Activated CD4-positive, alpha-beta T cell treated with anti-CD3 and anti-CD28 coated beads, Interleukin-2, amount 50 U/mL, for 16 hours (primary cell): ENCODE data around the gene CACNA1H.
"Not testable (repeated sequence)": the region's sequence is repeated elsewhere in the genome, so short reads cannot be mapped to it uniquely, and the experiment has no call there.

ENCODE experiments used
- DNase-seq: peaks from one replicate; pipeline ENCODE4 v3.0.0-alpha.2; 2020

The CACNA1H gene

DNA sequence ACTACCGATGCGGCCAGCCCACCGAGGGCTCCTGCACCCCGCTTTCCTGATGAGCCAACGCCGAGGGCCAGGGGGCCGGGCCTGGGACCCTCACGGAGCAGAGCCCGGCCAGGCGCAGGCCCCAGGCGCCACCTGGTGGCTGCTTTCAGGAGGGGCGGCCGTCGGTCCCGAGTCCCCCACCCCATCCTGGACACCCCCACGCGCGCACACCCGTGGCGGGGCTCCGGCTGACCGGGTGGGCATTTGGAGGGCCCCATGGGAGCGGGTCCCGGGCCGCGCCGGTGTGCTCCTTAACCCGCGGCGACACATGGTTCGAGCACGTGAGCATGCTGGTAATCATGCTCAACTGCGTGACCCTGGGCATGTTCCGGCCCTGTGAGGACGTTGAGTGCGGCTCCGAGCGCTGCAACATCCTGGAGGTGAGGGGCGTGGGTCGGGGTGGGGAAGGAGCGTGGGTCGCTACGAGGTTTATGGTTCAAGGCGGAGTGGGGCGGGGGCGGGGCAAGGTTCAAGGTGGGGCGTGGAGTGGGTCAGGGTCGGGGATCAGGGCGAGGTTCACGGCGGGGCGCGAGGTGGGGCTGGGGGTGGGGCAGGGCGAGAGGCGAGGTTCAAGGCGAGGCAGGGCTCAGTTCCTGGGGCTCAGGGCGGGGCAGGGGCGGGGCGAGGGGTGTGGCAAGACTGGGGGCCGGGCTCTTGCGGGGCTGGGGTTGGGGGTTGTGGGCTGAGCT, 41.9 kb downstream of the CACNA1H start:
- DNase-seq = no peak

DNA sequence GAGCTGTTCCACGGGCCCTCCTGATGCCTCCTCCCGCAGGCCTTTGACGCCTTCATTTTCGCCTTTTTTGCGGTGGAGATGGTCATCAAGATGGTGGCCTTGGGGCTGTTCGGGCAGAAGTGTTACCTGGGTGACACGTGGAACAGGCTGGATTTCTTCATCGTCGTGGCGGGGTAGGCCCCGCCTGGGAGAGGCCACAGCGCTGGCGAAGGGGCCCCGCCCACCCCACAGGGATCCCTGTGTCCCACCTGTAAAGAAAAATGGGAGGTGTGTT, 42.4 kb downstream of the CACNA1H start:
- no peak for DNase-seq

DNA sequence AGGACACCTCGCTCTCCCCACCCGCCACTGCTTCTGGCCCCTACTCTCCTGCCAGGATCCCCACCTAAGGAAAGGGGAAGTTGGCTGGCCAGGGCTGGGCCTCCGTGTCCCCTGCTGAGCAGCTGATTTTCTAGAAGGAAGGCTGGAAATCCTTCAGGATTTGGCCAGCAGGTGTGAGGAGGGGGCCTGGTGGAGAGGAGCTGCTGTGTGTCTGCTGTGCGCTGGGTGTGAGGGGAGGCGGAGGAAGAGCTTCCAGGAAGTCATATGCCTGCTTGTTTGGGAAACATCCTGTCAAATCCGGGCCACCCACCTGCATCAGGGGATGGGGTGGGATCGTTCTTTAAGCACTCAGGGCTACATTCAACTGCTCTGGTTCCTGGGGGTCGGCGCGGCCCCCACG, 43.6 kb downstream of the CACNA1H start:
- DNase-seq = no peak

DNA sequence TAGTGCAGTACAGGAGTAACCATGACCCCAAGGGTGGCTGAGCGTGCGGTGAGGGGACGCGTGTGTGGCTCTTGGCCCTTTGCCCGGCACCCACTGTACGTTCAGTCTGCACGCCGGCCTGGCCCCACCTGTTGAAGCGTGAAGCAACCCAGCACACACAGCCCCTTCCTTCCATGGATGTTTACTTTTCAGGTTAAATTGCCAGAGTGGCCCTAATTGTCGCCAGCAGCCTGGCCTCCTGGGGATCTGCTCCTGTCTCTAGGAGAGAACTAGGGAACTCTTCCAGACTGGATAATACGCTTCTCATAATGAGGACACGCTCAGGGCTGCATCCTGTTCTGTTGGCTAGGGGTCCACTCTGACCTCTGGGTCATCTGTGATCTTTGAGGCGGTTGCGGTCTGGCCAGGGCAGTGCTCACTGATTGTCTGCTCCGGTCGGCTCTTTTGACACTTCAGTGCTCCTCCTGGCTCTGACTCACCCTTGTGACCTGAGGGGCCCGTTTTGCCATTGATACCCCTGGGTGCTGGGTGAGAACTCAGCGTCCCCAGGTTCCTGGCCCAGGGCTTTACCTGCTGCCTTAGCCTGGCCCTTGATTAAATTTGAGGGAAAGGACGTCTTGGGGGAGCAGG, 44.4 kb downstream of the CACNA1H start:
- no peak for DNase-seq

DNA sequence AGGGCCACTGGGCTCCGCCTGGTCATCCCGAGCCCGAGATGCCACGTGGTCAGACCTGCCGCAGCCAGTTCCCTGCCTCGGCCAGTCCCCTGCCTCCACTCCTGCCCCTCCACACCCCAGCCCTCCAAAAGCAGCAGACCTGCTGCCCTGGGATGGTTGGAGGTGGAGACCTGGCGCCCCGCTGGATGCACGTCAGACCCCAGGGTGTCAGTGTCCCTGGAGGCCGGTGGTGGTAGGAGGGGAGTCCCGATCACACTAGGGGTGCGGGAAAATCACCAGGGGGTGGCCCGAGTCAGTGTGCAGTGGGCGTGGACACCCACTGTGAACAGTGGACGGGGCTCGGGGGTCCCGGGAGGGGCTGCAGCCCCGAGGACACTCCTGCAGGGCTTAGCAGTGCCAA, 45.3 kb downstream of the CACNA1H start:
- DNase-seq = no peak

DNA sequence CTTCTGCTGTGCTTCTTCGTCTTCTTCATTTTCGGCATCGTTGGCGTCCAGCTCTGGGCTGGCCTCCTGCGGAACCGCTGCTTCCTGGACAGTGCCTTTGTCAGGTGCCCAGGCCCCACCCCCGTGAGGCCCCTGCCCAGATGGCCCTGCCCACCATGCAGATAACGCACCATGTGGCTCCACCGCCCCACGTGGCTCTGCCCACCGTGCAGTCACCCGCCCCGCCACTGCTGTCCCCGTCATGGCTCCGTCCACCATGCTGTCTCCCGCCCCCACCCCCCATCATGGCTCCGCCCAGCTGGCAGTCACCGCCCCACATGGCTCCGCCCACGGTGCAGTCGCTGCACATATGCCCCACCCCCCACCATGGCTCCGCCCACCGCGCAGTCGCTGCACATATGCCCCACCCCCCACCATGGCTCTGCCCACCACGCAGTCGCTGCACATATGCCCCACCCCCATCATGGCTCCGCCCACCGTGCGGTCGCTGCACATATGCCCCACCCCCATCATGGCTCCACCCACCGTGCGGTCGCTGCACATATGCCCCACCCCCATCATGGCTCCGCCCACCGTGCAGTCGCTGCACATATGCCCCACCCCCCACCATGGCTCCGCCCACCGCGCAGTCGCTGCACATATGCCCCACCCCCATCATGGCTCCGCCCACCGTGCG, 45.9 kb downstream of the CACNA1H start:
- DNase-seq = not testable (repeated sequence)

DNA sequence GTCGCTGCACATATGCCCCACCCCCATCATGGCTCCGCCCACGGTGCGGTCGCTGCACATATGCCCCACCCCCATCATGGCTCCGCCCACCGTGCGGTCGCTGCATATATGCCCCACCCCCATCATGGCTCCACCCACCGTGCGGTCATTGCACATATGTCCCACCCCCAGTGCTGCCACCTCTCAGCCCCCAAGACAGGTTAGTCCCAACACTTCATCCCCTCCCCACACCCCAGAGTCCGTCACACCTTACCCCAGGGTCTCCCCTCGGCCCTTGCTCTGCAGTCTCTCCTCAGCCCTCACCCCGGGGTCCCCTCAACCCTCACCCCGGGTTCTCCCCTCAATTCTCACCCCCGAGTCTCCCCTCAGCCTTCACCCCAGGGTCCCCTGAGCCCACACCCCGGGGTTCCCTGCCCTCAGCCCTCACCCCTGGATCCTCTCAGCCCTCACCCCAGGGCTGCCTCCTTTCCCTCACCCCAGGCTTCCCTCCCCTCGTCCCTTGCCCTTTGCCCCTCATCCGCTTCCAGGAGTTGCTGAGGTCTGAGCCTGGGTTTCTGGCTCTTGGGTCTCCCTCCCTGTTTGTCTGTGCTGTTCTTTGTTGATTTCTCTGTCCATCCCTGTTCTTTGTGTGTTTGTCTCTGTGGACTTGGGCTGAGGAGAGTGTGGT, 46.6 kb downstream of the CACNA1H start:
- DNase-seq = no peak

DNA sequence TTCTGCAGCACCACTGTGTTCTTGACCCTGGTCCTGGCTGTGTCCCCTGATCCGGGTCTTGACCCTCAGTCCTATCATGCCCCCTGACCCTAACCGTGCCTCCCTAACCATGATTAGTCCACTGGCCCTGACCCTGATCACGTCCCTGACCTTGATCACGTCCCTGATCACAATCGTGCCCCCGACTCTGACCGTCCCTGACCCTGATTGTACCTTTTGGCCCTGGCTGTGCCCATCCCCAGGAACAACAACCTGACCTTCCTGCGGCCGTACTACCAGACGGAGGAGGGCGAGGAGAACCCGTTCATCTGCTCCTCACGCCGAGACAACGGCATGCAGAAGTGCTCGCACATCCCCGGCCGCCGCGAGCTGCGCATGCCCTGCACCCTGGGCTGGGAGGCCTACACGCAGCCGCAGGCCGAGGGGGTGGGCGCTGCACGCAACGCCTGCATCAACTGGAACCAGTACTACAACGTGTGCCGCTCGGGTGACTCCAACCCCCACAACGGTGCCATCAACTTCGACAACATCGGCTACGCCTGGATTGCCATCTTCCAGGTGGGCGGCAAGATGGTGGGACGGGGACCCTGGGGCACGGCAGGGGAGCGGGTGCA, 47.2 kb downstream of the CACNA1H start:
- DNase-seq = no peak

DNA sequence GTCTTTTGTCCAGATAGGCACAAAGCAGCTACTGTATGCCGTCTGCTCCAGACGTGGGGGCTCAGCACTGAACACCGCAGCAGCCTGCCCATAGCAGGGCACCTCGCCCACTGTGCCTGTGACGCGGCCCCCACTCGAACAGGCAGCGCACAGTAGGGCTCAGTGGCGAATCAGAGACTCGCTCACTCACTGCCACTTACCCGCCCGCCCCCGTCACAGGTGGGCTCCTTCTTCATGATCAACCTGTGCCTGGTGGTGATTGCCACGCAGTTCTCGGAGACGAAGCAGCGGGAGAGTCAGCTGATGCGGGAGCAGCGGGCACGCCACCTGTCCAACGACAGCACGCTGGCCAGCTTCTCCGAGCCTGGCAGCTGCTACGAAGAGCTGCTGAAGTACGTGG, 48.5 kb downstream of the CACNA1H start:
- no peak for DNase-seq

DNA sequence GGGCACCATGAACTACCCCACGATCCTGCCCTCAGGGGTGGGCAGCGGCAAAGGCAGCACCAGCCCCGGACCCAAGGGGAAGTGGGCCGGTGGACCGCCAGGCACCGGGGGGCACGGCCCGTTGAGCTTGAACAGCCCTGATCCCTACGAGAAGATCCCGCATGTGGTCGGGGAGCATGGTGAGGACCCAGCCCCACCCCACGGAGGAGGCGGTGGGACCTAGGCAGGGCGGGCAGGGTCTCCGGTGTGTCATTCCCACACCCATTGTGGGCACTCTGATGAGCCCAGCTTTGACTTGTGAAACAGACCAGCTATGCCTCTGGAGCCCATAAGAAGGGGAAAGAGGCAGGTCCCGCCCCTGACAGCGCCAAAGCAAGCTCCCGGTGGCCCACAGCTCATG, 49.4 kb downstream of the CACNA1H start:
- DNase-seq = no peak

DNA sequence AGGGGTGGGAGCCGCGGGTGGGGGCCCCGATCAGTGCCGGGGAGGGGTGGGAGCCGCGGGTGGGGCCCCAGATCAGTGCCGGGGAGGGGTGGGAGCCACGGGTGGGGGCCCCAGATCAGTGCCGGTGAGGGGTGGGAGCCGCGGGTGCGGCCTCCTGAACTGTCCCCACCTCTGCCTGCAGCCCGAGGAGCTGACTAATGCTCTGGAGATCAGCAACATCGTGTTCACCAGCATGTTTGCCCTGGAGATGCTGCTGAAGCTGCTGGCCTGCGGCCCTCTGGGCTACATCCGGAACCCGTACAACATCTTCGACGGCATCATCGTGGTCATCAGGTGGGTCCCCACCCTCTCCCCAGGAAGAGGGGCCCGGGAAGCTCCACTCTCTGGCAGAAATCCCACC, 52.0 kb downstream of the CACNA1H start:
- no peak for DNase-seq

DNA sequence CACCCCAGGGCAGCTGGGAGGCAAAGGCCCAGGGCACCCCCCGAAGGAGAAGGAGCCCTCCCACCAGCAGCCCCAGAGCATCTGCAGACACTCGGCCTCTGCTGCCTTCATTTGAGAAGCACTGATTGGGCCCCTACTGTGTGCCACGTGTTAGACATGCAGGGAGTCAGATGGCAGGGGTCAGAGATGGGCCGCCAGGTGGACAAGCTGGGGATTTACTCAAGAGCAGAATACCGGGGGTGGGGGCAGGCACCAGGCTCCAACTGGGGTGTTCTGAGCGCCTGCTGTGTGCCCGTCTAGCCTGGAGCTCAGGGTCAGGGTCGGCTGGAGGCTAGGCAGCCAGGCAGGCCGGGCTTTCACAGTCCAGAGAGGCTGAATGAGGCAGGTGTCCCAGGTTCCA, 53.4 kb downstream of the CACNA1H start:
- no peak for DNase-seq

DNA sequence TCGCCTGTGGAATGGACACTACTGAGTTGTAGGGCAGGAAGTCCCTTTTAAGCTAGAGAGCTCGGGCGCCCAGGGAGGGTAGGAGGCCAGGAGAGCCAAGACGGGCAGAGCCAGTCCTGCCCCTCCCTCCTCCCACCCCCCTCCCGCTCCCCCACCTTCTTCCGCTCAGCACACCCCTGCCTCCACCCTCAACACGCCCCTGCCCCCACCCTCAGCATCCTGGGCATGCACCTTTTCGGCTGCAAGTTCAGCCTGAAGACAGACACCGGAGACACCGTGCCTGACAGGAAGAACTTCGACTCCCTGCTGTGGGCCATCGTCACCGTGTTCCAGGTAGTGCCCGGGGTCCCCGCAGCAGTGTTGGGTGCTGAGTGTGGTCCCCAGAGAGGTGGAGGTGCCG, 53.9 kb downstream of the CACNA1H start:
- no peak for DNase-seq

DNA sequence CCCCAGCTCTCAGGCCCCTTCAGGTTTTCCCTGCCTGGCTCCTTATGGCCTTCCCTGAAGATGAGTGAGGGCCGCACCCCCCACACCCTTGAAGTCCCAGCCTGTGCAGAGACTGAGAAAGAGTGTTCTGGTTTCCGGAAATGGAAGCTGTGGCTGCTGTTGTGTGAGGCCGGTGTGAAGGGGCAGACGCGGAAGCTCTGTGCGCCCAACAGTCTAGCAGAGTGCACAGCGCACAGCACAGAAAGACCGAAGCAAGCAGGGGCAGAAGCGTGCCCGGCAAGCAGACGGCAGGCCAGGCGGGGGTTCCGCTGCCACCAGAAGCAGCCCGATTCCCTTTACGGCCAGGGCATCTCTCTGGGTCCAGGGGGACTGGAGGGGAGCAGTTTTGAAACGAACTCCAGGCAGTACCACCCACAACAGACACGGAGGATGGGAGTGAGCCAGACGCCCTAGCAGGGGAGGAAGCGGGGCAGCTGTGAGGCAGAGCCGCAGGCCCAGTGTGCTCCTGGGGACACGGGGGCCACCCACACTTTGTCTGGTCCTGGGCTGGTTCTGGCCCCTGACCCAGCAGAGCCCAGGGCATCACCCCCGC, 55.4 kb downstream of the CACNA1H start:
- no peak for DNase-seq

DNA sequence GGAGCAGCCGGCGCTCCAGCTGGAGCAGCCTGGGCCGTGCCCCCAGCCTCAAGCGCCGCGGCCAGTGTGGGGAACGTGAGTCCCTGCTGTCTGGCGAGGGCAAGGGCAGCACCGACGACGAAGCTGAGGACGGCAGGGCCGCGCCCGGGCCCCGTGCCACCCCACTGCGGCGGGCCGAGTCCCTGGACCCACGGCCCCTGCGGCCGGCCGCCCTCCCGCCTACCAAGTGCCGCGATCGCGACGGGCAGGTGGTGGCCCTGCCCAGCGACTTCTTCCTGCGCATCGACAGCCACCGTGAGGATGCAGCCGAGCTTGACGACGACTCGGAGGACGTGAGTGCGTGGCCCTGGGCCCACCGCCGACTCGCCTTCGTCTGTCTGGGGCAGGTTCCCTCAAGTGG, 56.2 kb downstream of the CACNA1H start:
- no peak for DNase-seq

DNA sequence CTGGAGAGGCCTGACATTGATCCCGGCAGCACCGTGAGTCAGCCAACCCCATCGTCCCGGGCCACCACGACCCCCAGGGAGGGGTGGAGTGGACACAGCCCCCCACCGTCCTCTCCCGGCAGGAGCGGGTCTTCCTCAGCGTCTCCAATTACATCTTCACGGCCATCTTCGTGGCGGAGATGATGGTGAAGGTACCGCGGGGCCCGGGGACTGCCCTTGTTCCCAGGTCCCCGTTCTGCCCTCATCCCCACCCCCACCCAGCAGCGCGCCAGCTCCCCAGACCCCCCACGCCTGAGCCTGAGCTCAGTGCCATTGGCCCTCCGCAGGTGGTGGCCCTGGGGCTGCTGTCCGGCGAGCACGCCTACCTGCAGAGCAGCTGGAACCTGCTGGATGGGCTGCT, 57.6 kb downstream of the CACNA1H start:
- DNase-seq = no peak

DNA sequence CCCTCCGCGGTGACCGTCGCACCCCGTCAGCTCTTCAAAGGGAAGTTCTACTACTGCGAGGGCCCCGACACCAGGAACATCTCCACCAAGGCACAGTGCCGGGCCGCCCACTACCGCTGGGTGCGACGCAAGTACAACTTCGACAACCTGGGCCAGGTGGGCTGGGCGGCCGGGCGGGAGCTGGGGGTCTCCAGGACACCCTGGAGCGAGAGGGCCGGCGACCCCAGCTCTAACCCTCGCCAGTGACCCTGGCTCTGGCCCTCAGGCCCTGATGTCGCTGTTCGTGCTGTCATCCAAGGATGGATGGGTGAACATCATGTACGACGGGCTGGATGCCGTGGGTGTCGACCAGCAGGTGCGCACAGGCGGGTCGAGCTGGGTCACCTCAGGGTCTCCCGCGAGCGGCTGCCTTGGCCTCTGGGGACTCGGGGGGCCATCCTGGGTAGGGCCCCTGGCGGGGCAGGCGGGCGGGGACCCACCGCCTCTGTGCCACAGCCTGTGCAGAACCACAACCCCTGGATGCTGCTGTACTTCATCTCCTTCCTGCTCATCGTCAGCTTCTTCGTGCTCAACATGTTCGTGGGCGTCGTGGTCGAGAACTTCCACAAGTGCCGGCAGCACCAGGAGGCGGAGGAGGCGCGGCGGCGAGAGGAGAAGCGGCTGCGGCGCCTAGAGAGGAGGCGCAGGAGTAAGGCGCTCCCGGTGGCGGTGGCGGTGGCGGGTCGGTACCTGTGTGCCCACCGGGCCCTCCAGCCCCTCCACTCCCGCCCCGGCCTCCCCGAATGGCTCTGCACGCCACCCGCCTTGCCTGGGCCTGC, 58.8 kb downstream of the CACNA1H start:
- DNase-seq = no peak

DNA sequence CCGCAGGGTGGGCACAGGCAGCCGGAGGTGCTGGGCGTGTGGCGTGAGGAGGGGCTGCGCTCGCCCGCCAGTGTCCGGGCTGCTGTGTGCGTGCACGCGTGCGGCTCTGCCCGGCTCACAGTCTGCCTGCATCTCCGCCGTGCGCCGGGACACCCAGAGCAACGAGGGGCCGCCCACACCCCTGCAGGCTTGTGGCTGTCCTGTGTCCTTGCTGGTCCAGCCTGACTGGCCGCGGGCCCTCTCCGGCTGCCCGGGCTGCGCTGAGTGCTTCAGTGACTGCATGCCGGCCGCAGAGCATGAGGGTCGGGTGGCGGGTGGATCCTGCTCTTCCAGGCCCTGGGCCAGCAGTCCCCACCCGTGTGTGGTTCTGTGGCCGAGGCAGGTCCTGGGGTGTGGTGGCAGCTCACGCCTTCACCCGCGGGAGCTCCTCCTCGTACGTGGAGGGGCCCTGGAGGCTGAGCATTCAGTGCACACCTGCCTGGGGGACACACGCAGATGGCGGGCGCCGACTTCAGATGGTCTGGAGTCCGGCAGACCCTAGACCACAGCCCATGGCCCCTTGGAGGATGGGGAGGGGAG, 59.8 kb downstream of the CACNA1H start:
- no peak for DNase-seq

DNA sequence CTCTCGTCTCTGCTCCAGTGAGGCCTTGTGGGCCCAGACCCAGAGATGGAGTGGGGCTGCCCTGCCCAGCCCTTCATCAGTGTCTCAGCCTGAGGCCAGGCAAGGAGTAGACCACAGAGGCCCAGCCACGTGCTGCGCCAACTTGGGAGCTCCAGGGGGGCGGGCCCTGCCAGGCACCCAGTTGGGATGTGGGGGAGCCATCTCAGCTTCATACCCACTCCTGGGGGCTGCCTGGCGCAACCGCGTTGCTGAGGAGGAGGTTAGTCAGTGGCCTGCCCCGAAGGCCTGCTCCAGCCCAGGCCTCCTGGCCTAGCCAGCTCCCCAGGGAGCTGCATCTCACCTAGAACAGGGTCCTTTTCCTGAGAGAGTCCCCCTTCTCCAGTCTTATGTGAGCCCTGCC, 60.3 kb downstream of the CACNA1H start:
- no peak for DNase-seq

DNA sequence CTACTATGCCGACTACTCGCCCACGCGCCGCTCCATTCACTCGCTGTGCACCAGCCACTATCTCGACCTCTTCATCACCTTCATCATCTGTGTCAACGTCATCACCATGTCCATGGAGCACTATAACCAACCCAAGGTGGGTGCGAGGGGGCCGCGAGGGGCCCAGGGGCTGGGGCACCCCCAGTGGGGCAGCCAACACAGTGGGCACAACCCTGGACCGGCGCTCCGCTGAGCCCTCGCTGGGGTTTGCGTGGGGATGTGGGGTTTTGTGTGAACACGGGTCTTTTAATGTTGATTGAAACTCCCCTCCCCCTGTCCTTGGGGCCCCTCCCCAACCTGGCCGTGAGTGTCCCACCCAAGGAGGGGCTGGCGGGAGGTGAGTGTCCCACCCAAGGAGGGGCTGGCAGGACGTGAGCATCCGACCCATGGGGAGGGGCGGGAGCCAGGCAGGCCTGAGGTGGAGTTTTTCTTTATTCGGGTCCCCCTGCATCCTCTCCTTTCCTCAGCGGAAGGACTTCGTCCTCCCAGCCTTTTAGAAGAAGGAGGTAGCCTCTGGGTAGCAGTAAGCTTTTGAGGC, 61.0 kb downstream of the CACNA1H start:
- DNase-seq = no peak

DNA sequence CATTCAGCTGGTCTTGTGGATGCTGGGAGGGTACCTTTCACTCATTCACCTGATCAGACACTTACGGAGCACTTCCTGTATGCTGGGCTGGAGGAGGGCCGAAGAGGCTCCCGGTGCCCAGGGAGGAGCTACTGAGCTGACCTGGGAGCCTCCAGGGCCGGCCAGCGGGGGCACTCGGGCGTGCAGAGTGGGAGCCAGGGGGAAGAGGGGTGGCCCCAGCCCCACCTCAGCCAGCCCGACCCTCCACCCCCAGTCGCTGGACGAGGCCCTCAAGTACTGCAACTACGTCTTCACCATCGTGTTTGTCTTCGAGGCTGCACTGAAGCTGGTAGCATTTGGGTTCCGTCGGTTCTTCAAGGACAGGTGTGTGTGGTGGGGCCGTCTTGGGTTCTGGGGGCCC, 61.8 kb downstream of the CACNA1H start:
- no peak for DNase-seq
